Panc1 (cell line): ENCODE measurements around the gene C20orf202.

ENCODE experiments used
- POLR2AphosphoS5 ChIP-seq: IDR thresholded peaks from 2 replicates; pipeline ENCODE4 v1.6.1; 2012; ENCODE audit warnings: mild to moderate bottlenecking, low read depth, low read length, moderate library complexity
- TF ChIP-seq, protein P1 (sequence below): fragments of 450-650 bp; IDR thresholded peaks from 2 replicates; pipeline ENCODE4 v1.5.1; 2017; ENCODE audit warnings: mild to moderate bottlenecking

GRCh38 chr20:1196634-1197033, 6.6 kb upstream of the C20orf202 start:
- no peak for TF ChIP-seq POLR2AphosphoS5
- TF ChIP-seq, protein P1, sequence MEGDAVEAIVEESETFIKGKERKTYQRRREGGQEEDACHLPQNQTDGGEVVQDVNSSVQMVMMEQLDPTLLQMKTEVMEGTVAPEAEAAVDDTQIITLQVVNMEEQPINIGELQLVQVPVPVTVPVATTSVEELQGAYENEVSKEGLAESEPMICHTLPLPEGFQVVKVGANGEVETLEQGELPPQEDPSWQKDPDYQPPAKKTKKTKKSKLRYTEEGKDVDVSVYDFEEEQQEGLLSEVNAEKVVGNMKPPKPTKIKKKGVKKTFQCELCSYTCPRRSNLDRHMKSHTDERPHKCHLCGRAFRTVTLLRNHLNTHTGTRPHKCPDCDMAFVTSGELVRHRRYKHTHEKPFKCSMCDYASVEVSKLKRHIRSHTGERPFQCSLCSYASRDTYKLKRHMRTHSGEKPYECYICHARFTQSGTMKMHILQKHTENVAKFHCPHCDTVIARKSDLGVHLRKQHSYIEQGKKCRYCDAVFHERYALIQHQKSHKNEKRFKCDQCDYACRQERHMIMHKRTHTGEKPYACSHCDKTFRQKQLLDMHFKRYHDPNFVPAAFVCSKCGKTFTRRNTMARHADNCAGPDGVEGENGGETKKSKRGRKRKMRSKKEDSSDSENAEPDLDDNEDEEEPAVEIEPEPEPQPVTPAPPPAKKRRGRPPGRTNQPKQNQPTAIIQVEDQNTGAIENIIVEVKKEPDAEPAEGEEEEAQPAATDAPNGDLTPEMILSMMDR: no peak
